K562 (cell line): ENCODE data around the gene GLTP. TPM values are rescaled to one million over a fixed set of nuclear protein-coding genes. Genes with fewer than 3 reads are reported as not detected.
"Not testable (repeated sequence)": the region's sequence is repeated elsewhere in the genome, so short reads cannot be mapped to it uniquely, and the experiment has no call there.

ENCODE experiments used
- ATAC-seq: fragments of 200-7000 bp; cut with Tn5 transposase; 3 replicates; pipeline ENCODE4 v1.9.1; 2020; ENCODE audit warnings: moderate library complexity
- BruUV-seq: library from RNA; stranded (reverse); fragments of 400-500 nt; replicated peaks from 2 replicates; lab custom pipeline; 2021; lab: Mats Ljungman, UMichigan
- CTCF ChIA-PET: fragments of 300-600 bp; formaldehyde crosslinking; extraction: SDS; loops from one replicate; lab custom pipeline; 2021; ENCODE audit warnings: low intra/inter-chr PET ratio; lab: Yijun Ruan, JAX
- POLR2A ChIA-PET: fragments of 300-600, 350-650 bp; sonication (Branson Sonifier 250); formaldehyde crosslinking; extraction: SDS; loops from one replicate; lab custom pipeline; 2021; ENCODE audit warnings: antibody characterized with exemption, inconsistent platforms; lab: Yijun Ruan, JAX
- DNase-seq, 4 experiments: peaks; one replicate each; pipeline versions ENCODE4 v3.0.0 to v3.0.0-alpha.2; 2011 to 2018; ENCODE audit warnings: low spot score in 3 of 4, mixed read lengths in 3 of 4; ENCODE audit errors: extremely low read depth in 1 of 4
- FAIRE-seq: peaks from 2 replicates; lab custom pipeline; 2011; peaks lifted over from hg19 to GRCh38; lab: Jason Lieb, UNC
- H2AFZ ChIP-seq: 2 replicates; pipeline ENCODE4 v1.6.0; 2011; ENCODE audit warnings: low read depth, low read length, control low read depth, inconsistent platforms
- H3K27ac ChIP-seq: fragments of 200-600 bp; 3 replicates; pipeline ENCODE4 v1.8.0; 2011; ENCODE audit warnings: low read depth, mild to moderate bottlenecking, control low read depth, inconsistent platforms, low read length, moderate library complexity, mixed read lengths; ENCODE audit errors: extremely low read depth
- H3K27me3 ChIP-seq, 2 experiments: fragments of 300-600 bp in 1 of 2; 2 replicates in 1 of 2; 3 replicates in 1 of 2; pipeline versions ENCODE4 v1.6.0 to v1.8.0; 2011; ENCODE audit warnings: inconsistent platforms in 2 of 2, low read length in 2 of 2, mild to moderate bottlenecking in 1 of 2, mixed read lengths in 1 of 2, moderate library complexity in 1 of 2; ENCODE audit not compliant: control insufficient read depth in 2 of 2, insufficient read depth in 2 of 2
- H3K36me3 ChIP-seq: fragments of 300-600 bp; 3 replicates; pipeline ENCODE4 v1.8.0; 2011; ENCODE audit warnings: mild to moderate bottlenecking, low read length, inconsistent platforms; ENCODE audit not compliant: control insufficient read depth, insufficient read depth
- H3K4me1 ChIP-seq, 2 experiments: fragments of 200-600 bp in 1 of 2; replicated peaks in 1 of 2; 2 replicates in 1 of 2; 3 replicates in 1 of 2; pipeline versions ENCODE4 v1.5.1 to v1.8.0; 2011; ENCODE audit warnings: inconsistent platforms in 2 of 2, low read length in 2 of 2, mild to moderate bottlenecking in 1 of 2, mixed read lengths in 1 of 2, moderate library complexity in 1 of 2; ENCODE audit not compliant: control insufficient read depth in 2 of 2, insufficient read depth in 2 of 2
- H3K4me2 ChIP-seq: 2 replicates; pipeline ENCODE4 v1.6.1; 2011; ENCODE audit warnings: low read length, control low read depth, inconsistent platforms, mixed read lengths; ENCODE audit not compliant: insufficient read depth
- H3K4me3 ChIP-seq: fragments of 200-600 bp; sonication (generic), shearing (Covaris generic); 2 replicates; pipeline ENCODE4 v1.5.1; 2016; ENCODE audit warnings: control low read depth, inconsistent platforms
- H3K79me2 ChIP-seq: fragments of 200-600 bp; 3 replicates; pipeline ENCODE4 v1.8.0; 2011; ENCODE audit warnings: low read length, inconsistent platforms; ENCODE audit not compliant: control insufficient read depth, insufficient read depth
- H3K9ac ChIP-seq, 2 experiments: 2 replicates each; pipeline versions ENCODE4 v1.6.0 to v1.6.1; 2011; ENCODE audit warnings: low read depth in 2 of 2, low read length in 2 of 2, control low read depth in 1 of 2, inconsistent platforms in 1 of 2, mild to moderate bottlenecking in 1 of 2, mixed read lengths in 1 of 2; ENCODE audit not compliant: insufficient read depth in 1 of 2
- H3K9me1 ChIP-seq: one replicate; pipeline ENCODE4 v1.6.0; 2011; ENCODE audit warnings: inconsistent platforms, mild to moderate bottlenecking, low read length, moderate library complexity; ENCODE audit not compliant: control insufficient read depth, insufficient read depth
- H3K9me3 ChIP-seq: replicated peaks from 2 replicates; pipeline ENCODE4 v1.5.1; 2011; ENCODE audit warnings: low read depth, low read length, inconsistent platforms; ENCODE audit not compliant: control insufficient read depth, insufficient read depth
- H4K20me1 ChIP-seq: replicated peaks from 2 replicates; pipeline ENCODE4 v1.6.1; 2011; ENCODE audit warnings: low read length, inconsistent platforms, mixed read lengths; ENCODE audit not compliant: control insufficient read depth, insufficient read depth
- WGBS: fragments of 100-300 bp; shearing (Covaris generic); methylation state at CpG from one replicate; pipeline ENCODE4 v1.1.6; 2016; ENCODE audit warnings: low coverage, mixed read lengths; ENCODE audit not compliant: insufficient coverage; ENCODE audit errors: missing lambda C conversion rate; 5-methylcytosine and 5-hydroxymethylcytosine counted together
- in situ Hi-C: fragments of 300-500 bp; cut with MboI; formaldehyde crosslinking; loops from 4 replicates; pipeline ENCODE4 v1.15.0; 2018; ENCODE audit warnings: inconsistent platforms, mixed read lengths
- intact Hi-C: fragments of 100-400 bp; cut with micrococcal nuclease; formaldehyde crosslinking; loops from 2 replicates; pipeline ENCODE4 v1.14.2; 2022
- polyA plus RNA-seq, 8 experiments: library from polyadenylated mRNA; depleted of rRNA in 4 of 8; stranded (reverse) in 5 of 8; unstranded in 3 of 8; fragments of >200 nt; fragmentation: Nextera tagmentation in 2 of 8; fragmentation: Illumina TruSeq in 1 of 8; extraction: Ambion mirVana in 2 of 8; extraction: Trizol in 1 of 8; gene quantifications; 2 replicates each; pipeline versions ENCODE4 v1.2.1 to v1.2.3, GENCODE V29; 2011 to 2014; ENCODE audit warnings: inconsistent platforms in 1 of 8, missing spikeins in 1 of 8
- total RNA-seq, 7 experiments: library from RNA; depleted of rRNA in 6 of 7; stranded (reverse); fragments of >200 nt in 6 of 7; fragmentation: Illumina TruSeq in 2 of 7; extraction: Trizol in 2 of 7; gene quantifications; 2 replicates each; pipeline versions ENCODE4 v1.2.1 to v1.2.3, GENCODE V29; 2011 to 2021; ENCODE audit warnings: low replicate concordance in 1 of 7
- TF ChIP-seq, protein P1 (sequence below): fragments of 250-450 bp; sonication (Bioruptor Pico); IDR thresholded peaks from 2 replicates; pipeline ENCODE4 v1.5.0; 2020; ENCODE audit warnings: mild to moderate bottlenecking, borderline replicate concordance
- TF ChIP-seq, protein P2 (sequence below): sonication (generic); formaldehyde crosslinking; IDR thresholded peaks from 2 replicates; pipeline ENCODE4 v1.9.0; 2022; ENCODE audit warnings: mild to moderate bottlenecking, missing genetic modification reagents

Gene GLTP
- total and polyA plus RNA-seq, 9 of the 15 experiments (the other 6 are each of a cell fraction or from before 2014, with no cell fraction given): 4.4 to 8.3 (median 6.1) TPM

GRCh38 chr12:109891731-109892130 lies 11.4 kb upstream of the GLTP start:
- POLR2A ChIA-PET: interaction anchor here (0.6 to 1.5 kb wide), 2 partner anchors 23 to 32 kb away, joined by 3 read pairs; no protein-coding TSS in a partner anchor
- FAIRE-seq: not testable (repeated sequence)
- H3K27me3 ChIP-seq: peaks cover 3 to 20% of the 10 kb centered on the region in 2 experiments

DNA sequence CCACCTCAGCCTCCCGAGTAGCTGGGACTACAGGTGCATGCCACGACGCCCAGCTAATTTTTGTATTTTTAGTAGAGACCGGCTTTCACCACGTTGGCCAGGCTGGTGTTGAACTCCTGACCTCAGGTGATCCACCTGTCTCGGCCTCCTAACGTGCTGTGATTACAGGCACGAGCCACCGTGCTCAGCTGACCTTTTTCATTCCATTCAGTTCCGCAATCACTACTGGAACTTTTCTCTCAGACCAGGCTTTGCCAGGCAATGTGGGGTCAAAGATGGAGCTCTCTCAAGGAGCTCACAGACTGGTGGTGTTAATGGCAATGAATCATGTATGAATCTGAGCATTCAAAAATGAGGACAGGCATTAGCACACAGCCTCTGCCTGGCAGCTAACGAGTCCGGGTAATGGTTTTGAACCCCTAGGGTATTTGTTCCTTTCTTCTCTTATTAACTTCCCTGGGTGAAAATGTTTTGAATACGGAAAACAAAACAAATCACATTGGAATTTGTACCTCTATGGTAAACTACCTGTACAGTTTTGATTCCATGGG lies 10.4 kb upstream of the GLTP start:
- no TSS peak for BruUV-seq
- TF ChIP-seq, protein P1, sequence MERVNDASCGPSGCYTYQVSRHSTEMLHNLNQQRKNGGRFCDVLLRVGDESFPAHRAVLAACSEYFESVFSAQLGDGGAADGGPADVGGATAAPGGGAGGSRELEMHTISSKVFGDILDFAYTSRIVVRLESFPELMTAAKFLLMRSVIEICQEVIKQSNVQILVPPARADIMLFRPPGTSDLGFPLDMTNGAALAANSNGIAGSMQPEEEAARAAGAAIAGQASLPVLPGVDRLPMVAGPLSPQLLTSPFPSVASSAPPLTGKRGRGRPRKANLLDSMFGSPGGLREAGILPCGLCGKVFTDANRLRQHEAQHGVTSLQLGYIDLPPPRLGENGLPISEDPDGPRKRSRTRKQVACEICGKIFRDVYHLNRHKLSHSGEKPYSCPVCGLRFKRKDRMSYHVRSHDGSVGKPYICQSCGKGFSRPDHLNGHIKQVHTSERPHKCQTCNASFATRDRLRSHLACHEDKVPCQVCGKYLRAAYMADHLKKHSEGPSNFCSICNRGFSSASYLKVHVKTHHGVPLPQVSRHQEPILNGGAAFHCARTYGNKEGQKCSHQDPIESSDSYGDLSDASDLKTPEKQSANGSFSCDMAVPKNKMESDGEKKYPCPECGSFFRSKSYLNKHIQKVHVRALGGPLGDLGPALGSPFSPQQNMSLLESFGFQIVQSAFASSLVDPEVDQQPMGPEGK (CRISPR knock-in tag): no peak
- TF ChIP-seq, protein P2, sequence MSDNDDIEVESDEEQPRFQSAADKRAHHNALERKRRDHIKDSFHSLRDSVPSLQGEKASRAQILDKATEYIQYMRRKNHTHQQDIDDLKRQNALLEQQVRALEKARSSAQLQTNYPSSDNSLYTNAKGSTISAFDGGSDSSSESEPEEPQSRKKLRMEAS (CRISPR knock-in tag): no peak
- ChIA-PET POLR2A (no interaction called here), CTCF (no interaction called here)
- peaks cover 0 to 9% of the 10 kb centered on the region in 2 experiments; a peak in 2 of 5 replicates for H3K4me1 ChIP-seq
- ATAC-seq (no peak), DNase-seq (no peak), FAIRE-seq (no peak)
- no peak overlapping the region for H3K4me2 ChIP-seq
- no peak overlapping the region for H3K9ac ChIP-seq
- H3K27me3 ChIP-seq: peaks cover 5 to 24% of the 10 kb centered on the region in 2 experiments
- WGBS: 3% methylated on average over 12 of the region's 13 CpGs
- H3K79me2 ChIP-seq: no peaks in the 10 kb centered on the region
- H3K9me3 ChIP-seq: no peaks in the 10 kb centered on the region
- H3K27ac ChIP-seq: no peak overlapping the region
- H3K4me3 ChIP-seq: no peak overlapping the region
- H3K36me3 ChIP-seq: no peaks in the 10 kb centered on the region
- no peaks in the 10 kb centered on the region for H3K9me1 ChIP-seq
- H2AFZ ChIP-seq: no peak overlapping the region
- intact Hi-C loops: no loop called here
- in situ Hi-C loops: no loop called here
- no peaks in the 10 kb centered on the region for H4K20me1 ChIP-seq

More at GRCh38 chr12:109891731-109892130, 11.4 kb upstream of the GLTP start:
- DNase-seq, intact Hi-C loops, H2AFZ ChIP-seq, H3K79me2 ChIP-seq, ATAC-seq, H4K20me1 ChIP-seq, H3K4me1 ChIP-seq, BruUV-seq, H3K27ac ChIP-seq, H3K36me3 ChIP-seq, H3K9me1 ChIP-seq, in situ Hi-C loops, H3K9me3 ChIP-seq, H3K9ac ChIP-seq, CTCF ChIA-PET, H3K4me2 ChIP-seq, H3K4me3 ChIP-seq: not testable (repeated sequence)
- 3% methylated on average over 7 of the region's 7 CpGs for WGBS
